Activated T-cell treated with anti-CD3 and anti-CD28 coated beads for 48 hours (primary cell): ENCODE results near the gene GABRG2.
"Not testable (repeated sequence)": the region's sequence is repeated elsewhere in the genome, so short reads cannot be mapped to it uniquely, and the experiment has no call there.

Experiments used
- DNase-seq: peaks from one replicate; pipeline ENCODE4 v3.0.0-alpha.2; 2020; ENCODE audit warnings: low read depth

Gene GABRG2

DNA sequence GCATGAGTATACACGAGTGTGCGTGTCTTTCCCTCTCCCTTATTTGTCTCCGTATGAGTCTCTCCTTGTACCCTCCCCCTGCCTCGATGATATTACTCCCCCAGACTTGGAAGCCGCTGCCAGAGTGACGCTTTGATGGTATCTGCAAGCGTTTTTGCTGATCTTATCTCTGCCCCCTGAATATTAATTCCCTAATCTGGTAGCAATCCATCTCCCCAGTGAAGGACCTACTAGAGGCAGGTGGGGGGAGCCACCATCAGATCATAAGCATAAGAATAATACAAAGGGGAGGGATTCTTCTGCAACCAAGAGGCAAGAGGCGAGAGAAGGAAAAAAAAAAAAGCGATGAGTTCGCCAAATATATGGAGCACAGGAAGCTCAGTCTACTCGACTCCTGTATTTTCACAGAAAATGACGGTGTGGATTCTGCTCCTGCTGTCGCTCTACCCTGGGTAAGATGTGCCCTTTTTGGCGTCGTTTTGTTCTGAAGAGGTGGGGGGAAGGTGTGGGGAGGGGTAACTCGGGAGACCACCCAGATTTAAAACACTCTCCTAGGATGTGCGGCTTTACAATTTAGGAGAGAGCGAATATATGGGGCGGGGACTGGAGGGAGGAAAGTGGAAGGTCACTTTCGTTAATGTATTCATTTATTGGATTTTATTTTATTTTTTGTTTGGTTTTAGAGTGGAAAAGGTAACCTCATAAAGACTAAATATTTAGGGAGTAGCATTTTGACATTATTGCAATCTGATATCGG, at the start of gene GABRG2:
Gene GABRG2 (plus strand): TSS at position 119 of the 757 bp plus-strand sequence. CDS start 227 bp downstream, at position 346.
- DNase-seq: no peak

DNA sequence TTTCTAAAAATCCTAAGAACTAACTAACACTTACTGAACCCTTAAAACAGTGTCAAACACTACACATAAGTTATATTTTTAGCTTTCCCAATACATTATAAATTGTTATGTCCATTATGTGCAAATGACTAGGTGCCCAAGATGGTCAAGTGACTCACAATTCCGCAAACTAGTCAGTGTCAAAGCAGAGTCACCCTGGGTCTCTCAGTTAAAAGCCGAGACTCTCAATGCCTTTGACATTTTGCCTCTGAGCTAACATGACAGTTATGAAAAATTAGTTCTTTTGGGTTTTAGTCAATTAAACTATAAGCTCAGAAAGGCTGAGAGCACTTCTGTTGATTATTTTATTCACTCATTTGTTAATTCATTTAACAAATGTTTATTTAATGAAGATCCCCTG, 42.3 kb upstream of the GABRG2 start:
- DNase-seq: no peak

DNA sequence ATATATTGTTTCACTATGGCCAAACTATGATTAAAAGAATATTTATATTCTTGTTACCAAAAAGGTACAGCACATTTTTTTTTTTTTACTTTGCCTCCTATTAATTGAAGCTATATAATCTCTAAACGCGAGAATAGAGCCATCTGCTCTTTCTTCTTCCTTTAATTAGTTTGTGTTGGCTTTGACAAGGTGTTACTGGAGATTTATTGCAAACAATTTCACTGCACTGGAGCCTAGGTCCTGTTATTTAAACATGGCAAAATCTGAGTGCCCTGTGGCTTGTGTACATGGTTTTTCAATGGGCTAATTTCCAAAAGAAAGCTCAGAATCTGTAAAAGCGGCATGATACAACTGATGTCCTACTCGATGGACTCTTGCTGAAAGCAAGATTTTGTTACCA, 40.8 kb upstream of the GABRG2 start:
- DNase-seq: no peak

DNA sequence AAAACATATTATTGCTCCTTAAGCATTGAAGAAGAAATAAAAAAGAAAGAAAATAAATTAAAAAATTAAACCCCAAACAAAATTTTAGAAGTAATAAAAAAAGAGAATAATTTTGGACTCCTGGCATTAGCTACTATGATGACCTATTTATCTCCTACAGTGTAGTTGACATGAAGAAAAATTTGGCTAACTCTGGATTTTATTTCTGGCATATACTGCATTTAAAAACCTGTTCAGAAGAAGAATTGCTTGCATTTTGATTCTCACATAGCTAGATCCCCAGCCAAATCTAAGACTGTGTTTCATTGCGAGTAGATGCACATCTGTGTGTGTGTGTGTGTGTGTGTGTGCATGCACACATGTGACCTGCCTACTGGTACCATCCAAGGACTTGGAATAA, 30.1 kb upstream of the GABRG2 start:
- no peak for DNase-seq

DNA sequence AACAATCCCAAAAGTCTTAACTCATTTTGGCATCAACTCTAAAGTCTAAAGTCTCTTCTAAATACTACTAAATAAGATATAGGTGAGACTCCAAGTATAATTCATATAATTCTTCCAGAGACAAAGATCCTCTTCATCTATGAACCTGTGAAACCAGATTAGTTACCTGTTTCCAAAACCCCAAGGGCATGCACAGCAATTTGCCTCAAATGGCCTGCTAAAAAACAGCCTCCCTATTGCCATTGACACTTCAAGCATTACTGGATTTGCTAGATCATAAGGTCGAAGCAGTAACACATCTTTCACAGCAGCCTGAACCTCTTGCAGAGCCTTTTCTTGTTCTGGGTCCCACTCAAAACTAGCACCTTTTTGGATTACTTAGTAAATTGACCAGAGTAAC, 20.3 kb upstream of the GABRG2 start:
- DNase-seq: no peak

DNA sequence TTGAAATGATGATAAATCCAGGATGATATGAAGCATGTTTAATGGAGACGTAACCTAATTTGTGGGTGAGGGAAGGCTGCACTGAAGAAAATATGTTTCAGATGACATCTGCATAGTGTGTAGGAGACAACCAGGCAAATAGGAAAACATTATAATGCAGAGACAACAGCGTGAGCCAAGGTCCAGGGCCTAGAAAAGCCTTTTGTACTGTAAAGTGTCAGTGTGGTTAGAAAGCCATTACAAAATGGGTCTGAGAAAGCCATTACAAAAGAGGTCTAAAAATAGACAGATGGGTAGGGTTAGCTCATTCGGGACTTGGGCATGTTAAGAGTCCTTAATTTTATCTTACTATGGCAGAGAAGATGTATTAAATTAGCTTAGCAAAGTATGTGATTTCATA, 14.9 kb upstream of the GABRG2 start:
- no peak for DNase-seq

DNA sequence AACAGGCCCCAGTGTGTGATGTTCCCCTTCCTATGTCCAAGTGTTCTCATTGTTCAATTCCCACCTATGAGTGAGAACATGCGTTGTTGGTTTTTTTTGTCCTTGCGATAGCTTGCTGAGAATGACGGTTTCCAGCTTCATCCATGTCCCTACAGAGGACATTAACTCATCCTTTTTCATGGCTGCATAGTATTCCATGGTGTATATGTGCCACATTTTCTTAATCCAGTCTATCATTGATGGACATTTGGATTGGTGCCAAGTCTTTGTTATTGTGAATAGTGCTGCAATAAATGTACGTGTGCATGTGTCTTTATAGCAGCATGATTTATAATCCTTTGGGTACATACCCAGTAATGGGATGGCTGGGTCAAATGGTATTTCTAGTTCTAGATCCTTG, 12.5 kb upstream of the GABRG2 start:
- not testable (repeated sequence) for DNase-seq

DNA sequence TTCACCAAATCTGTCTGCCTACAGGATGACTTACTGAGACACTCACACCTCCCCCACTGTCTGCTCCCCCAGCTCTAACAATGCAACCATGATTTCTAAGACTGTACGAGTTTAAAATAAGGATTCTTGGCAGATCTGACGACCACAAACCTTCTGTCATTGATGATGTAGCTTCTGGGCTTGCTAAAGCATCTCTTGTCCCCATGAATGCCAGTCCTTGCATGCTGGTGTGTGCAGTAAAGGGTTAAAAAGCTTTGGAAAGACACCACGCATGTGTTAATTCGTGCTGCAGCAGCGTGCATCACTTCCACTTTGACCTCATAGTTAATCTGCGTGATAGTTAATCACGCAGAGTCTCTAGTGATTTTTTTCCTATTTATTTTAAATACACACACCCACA, 411 bp upstream of the GABRG2 start:
- no peak for DNase-seq

DNA sequence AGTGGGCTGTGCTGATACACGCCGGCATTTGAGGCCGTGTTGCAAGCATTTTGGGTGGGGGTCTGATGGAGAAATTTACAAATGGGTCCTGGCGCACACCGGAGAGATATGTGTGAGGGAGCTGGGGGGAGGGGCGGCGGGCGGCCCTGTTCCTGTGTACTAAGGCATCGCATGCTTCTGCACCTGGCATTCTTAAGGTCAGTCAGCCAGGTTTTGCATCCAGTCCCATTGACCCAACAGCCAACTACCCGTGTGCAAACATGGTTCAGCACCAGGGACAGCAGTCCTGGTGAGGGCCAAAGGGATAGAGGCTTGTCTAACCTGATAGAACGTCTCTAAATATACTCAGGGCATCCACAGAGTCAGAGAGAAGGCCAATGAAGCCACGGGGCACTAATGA, 839 bp downstream of the GABRG2 start:
- DNase-seq: peak; percentile 1

DNA sequence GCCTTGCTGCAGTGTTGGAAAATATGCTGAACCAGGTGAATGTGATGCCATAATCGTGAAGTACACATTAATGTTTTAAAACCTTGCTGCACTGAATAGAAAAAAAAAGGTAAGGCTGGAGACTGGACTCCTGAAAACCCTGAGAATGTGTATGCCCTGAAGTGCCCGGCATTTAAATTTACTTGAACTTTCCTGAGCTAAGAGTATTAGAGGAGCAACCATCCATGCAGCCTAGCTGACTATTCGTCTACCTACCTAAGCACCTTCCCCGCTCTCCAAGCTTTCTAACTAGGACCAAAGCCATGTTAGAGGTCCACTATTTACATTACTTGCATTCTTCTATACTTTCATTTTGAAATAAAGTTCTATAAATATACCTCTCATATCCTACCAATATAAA, 1.4 kb downstream of the GABRG2 start:
- DNase-seq: no peak

DNA sequence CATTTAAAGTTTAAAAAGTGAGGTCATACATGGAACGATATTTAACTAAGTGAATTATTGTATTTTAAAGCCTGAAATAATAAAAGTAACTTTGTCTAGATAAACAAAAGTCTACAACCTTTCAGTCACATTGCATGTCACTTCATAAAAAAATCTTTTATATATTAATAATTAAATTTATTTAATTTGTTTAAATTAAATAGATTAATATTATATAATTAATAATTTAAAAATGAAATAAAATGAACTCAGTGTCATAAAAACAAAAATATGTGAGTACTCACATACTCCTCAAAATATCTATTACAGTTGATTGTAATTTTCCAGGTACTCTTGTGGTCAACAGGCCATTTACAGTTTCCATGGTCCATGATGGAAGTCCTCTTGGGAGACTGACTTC, 11.2 kb downstream of the GABRG2 start:
- no peak for DNase-seq

DNA sequence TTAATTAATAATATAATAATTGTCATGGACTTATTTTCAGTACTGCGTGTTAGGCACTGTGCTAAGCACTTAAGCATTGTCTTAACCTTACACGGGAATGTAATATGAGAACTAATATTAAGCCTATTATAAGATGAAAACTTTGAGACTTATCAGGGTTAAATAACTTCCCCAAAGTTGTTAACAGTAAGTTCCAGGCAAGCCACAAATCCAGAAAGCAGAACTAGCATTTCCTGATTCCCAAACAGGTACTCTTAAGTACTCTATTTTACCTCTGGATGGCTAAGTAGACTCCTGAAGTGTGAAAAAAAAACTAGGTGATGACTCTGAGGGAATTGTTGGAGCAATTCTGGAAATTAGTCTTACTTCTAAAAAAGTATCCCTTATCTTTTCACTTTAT, 23.8 kb downstream of the GABRG2 start:
- no peak for DNase-seq

DNA sequence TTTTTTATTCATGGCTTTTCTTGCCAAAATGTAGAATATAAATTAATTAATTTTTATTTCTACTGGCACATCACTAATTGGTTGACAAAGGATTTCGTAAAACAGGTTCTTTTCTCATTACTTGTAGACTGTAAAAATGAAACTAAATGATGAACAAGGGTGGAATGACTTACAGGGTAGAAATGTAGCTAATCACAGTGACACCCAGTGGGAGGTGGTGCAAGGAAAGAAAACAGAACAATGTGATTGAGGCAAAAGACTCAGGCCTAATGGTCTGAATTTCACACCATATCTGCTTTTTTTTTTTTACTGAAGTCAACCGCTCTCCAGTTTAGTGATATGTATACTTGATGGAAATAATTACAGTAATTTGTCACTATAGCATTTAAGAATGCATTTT, 28.9 kb downstream of the GABRG2 start:
- DNase-seq: no peak

DNA sequence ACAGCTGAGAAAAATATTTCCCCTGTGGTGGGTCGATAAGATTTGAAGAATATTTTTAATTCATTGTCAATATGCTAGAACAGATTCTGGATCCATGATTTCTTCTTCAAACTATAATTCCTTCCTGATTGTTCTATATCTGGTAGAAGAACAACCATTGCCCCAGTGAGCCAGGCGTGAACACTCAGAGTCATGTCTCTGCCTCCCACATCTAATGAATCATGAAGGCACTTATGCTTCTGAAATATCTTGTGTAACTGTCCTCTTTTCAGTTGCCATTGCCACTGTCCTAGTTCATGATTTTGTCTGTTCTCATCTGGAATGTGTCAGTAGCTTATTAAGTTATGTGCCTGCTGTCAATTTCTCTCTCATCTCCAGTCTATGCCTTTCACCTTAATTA, 40.0 kb downstream of the GABRG2 start:
- no peak for DNase-seq

DNA sequence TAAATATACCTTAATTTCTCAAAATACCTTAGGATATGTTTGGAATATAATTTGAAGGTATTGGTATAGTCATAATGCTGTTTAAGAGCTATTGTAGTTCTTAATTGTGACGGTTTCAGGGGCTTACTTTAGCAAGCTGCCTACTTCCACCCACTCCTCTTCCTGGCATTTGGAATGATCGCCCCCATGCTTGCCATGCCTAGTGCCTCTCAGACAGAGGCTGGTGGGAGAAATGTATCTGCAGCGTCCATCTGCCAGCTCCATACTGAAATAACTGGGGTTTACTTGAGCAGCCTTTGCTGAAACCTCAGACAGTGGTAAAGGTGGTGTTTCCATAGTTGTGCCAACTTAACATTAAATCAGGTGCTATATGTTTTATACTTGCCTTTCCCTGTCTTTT, 52.2 kb downstream of the GABRG2 start:
- no peak for DNase-seq

DNA sequence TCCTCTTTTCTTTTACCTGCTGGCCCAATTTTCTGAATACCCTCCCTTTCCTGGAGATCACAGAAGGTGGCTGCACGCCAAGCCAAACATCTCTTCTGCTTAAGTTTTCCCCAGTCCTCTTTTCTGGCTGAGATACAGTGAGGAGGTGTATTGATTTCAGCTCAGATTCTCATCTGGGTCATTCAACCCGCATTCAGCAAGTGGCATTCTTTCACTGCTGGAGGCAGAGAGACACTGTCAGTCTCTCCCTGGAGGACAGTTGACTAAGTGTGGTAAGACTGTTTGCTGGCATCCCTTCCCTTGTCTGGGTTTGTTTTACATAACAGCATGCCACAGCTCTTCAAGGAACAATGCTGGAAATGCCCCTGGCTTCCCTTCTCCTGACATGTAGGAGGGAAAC, 60.5 kb downstream of the GABRG2 start:
- no peak for DNase-seq

DNA sequence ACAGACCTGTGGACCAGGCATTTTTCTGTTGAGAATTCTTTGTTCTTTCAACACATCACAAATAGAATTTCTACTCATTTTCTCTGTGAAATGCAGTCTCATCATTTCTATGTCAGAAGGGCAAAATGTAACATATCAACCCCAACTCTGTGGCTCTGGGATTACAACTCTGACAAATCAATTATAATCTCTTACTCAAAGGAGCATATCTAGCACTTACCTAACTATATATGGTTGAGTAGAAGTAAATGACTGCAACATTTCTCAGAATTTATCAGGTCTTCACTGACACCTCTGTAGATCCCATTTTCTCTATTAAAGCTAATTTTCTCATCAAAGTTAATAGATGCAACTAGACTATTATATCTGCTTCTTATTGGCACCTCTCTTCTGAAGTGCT, 64.8 kb downstream of the GABRG2 start:
- DNase-seq: no peak

DNA sequence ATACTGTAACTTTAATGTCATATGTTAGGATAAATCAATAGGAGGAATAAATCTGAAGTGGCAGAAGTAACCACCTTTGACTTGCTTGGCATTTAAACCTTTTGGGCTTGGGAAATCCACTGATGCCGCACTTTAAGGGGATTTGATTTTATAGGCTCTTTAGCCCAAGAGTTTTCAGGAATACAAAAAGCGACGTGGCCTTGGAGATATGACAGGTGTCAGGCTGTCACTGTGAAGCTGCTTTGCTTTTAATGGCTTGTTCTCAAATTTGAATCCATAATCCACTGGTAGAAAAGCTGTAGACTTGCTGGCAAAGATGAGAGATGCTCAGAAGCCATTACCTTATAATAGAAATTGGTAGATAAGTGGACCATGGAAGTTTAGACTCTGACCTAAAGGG, 71.6 kb downstream of the GABRG2 start:
- DNase-seq: no peak

DNA sequence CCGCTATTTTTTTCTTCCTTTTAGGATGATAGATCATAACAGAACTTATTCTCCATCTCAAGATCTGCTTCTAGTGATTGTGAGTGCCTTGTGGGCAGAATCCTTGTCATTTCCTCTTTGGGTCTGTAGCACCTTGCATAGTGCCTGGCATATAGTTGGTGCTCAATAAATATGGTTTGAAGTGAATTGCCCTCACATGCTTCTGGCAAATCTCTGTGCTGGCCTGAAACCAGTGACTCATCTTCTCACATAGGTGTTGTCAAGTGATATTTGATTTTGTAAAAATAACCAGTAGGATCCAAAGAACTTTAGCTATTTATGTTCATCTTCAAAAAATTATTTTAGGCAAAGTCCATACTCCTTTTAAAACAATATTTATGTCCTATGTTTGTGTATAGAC, 86.7 kb downstream of the GABRG2 start:
- DNase-seq: no peak

DNA sequence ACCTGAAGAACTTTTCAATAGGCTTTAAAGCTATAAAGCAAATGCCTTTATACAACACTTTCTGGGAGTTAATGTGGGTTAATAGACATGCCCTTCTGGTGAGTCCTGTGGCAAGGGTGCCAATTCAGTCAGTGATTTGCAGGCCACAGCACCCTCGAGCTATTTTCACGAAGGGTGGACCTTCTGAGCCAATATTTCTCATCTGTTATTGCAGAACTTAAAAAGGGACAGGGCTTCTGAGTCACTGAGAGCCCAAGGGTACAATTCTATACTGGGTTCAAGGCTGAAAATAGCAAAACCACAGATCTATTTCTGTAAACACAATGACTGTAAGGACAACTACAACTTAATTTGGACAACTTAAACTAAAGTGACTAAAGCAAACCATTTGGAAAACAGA, 92.8 kb downstream of the GABRG2 start:
- DNase-seq: no peak

DNA sequence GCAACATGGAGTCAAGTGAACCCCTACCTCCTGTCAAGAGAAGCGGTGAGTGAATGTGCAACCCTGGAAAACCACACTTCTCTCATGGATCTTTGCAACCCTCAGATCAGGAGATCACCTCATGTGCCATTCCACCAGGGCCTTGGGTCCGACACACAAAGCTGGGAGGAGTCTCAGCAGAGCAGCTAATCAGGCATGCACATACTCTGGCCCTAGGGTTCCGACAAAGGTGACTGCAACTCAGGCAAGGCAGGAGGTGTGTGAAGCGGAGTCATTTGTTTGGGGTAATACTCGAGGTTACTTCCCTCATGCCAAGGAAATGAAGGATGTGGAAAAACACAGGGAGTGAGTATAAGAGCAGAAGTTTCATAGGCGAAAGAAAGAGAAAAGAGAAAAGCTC, 96.1 kb downstream of the GABRG2 start:
- DNase-seq: no peak

DNA sequence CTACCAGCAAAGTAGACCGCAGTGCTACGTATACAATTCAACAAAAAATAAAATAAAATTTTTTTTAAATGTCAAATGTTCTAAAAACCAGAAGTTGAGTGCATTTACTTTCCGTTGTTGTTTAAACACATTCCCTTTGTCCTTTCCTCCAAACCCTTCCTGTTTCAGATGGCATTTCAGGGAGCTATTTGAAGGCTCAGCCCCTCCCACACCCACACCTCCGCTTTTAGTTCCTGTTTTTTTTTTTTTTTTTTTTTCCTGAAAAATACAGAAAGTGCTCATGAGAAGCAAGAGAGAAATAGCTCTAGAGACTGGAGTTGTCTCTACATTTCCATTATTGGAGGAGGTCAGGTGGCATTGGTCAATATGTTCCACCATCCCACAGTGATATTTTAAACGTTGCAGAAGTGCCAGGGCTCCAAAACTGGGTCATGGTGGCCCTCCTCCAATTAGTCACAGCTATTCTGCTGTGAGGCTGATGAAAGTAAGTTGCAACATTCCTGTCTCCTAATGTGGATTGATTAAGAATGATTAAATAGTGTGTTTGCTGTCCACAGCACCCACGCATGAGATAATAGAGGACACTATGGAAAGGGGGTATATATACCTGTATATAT, 106.9 kb downstream of the GABRG2 start:
- no peak for DNase-seq

DNA sequence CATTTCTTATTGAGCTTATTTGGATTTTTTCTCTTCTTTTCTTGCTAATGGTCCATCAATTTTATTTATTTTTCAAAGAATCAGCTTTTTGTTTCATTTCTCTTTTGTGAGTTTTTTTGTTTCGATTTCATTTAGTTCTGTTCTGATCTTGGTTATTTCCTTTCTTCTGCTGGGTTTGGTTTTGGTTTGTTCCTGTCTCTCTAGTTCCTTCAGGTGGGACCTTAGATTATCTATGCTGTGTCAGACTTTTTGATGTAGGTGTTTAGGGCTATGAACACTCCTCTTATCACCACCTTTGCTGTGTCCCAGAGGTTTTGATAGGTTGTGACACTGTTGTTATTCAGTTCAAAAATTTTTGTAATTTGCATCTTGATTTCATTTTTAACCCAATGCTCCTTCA, 119.8 kb downstream of the GABRG2 start:
- DNase-seq: no peak

DNA sequence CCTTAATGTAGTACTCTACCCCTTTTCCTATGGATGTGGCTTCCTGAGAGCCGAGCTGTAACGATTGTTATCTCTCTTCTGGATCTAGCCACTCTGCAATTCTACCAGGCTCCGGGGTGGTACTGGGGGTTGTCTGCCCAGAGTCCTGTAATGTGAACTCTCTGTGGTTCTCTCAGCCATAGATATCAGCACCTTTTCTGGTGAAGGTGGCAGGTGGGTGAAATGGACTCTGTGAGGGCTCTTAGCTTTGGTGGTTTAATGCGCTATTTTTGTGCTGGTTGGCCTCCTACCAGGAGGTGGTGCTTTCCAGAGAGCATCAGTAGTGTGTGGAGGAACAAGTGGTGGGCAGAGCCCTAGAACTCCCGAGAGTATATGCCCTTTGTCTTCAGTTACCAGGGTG, 122.1 kb downstream of the GABRG2 start:
- DNase-seq: no peak
